HG02885 (cell line): ENCODE results near the gene NOL3.

Experiments
- ATAC-seq: cut with Tn5 transposase; IDR thresholded peaks from one replicate; pipeline ENCODE4 v1.9.1; 2021; ENCODE audit warnings: mild to moderate bottlenecking; ENCODE audit not compliant: unreplicated experiment, poor library complexity

Gene NOL3

DNA sequence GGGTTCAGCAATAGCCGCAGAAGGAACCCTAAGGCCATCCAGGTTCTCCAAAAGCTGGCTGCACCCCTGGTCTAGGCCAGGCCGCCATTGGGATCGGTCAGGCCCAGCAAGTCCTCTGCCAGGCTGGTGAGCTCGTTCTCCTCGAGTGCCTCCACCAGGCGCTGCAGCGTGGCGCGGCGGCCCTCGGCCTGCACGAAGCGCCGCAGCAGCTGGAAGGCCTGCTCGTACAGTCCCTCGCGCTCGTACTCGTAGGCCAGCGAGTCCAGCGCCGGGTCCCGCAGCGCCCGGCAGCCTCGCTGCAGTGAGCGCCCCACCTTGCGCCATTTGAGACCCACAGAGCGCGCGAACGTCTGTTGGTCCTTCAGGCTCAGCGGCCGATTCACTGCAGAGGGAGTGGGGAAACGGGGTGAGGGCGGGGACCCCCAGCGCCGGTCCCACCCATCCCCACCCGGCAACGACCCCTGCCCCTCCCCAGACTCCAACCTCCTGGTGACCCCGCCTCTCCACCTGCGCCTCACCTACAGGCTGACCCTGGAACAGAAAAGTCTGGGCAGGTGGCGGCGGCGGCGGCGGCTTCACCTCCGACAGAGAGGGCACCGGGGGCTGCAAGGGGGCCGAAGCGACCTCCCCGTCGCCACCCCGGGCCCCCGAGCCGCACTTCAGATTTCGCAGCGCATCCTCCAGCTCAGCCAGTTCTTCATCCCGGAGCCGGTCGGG is 15.6 kb upstream of the NOL3 start:
- ATAC-seq: no peak

DNA sequence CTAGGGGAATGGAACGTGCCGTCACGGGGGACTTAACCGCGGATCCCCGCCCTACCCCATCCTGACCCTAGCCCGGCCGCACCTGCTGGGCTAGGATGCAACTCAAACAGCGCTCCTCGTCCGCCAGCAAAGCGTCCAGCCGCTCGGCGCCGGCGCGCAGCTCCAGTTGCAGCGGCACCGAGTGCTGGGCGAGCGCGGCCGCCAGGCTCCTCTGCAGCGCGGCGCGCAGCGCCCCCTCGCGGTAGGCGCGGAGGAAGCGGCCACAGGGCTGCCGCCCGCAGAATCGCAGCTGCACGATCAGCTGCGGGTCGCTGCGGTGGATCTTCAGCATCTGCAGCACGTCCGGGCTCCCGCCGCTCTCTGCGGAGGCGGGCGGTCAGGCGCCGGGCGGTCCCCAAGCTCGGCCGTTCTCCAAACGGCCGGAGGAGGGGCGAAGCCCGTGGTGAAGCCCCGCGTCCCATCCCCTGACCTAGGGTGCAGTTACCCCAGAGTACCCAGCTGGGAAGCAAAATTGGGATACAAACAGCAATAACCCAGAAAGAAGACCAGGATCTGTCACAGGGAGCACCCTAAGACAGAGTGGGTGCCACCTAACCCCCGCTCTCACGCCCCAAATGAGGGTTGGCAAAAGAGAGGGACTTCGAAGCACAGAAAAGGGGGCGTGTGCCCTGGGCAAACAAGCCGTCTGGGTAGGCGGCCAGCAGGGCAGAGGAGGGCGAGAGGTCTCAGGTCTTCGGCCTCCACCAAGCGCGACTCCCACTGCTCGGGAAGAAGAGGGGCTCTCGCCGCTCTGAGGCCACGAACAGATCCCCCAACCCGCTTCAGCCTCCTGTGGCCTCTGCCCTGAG is 14.8 kb upstream of the NOL3 start:
- peak; percentile 30 for ATAC-seq

GRCh38 chr16:67156143-67156844 is 14.0 kb upstream of the NOL3 start:
- ATAC-seq: no peak

- ATAC-seq: no peak
Observed at GRCh38 chr16:67157106-67157748, 13.1 kb upstream of the NOL3 start.

DNA sequence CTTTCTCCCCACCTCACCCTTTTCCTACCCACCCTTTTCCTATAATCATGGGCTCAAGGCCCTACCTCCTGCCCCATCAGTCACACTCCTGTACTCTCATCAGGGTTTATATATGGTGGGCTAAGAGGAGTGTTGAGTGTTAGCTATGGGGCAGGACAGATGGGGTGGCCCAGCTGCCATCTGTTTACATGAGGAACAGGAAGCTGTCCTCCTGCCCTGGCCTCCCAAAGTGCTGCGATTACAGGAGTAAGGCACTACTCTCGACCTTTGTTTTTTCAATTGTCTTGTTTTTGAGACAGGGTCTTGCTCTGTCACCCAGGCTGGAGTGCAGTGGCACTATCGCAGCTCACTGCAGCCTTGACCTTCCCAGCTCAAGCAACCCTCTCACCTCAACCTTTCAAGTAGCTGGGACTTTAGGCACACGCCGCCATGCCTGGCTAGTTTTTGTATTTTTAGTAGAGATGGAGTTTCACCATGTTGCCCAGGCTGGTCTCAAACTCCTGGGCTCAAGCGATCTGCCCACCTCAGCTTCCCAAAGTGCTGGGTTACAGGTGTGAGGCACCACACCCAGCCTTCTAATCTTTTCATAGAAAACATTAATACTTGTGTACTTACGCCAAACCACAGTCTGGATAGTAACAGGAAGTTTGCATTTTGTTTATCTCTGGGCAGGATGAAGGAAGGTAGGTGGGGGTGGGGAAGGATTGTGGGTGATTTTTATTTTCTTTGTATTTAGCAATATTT is 12.3 kb upstream of the NOL3 start:
- ATAC-seq: no peak

DNA sequence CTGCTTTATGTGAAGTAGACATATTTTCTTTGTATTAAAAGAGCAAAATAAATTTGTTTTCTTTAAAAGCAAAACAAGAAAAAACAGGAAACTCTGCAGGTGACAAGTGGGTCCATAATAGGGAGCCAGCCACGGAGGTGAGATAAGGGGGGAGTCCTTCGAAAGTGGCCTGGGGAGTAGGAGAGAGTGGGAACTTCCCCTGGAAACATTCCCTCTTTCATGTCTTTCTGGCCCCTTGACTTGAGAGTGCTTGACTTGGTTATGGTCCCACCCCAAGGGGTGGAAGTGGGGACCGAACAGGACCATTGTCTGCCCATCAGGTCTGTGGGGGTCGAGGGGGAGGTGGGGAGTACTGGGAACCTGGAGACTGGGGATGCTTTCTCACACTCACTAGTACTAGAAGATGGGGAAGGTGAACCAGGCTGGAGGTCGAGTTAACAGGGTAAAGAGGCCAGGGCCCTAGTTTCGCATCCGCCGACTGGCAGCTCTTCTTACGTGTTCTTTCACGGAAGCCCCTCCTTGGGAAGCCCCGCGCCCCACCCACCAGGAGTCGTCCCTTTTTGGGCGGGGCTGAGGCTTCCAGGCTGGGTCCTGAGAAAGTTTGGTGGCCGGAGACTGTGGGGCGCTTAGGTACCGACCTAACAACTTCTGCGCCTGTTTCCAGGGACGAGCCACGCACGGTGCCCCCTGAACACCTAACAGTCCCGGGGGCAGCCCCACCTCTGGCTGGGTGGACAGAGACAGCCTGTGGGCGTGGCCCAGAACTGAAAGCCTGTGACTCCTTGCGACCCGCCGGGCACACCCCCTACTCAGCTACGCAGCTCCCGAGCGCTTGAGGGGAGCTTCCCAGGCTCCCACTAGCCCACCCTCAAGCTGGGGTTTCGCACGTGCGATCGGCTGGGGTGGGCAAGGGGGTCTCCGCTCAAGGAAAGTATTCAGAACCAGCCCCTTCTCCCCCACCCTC is 11.4 kb upstream of the NOL3 start:
- ATAC-seq: peak; percentile 35

DNA sequence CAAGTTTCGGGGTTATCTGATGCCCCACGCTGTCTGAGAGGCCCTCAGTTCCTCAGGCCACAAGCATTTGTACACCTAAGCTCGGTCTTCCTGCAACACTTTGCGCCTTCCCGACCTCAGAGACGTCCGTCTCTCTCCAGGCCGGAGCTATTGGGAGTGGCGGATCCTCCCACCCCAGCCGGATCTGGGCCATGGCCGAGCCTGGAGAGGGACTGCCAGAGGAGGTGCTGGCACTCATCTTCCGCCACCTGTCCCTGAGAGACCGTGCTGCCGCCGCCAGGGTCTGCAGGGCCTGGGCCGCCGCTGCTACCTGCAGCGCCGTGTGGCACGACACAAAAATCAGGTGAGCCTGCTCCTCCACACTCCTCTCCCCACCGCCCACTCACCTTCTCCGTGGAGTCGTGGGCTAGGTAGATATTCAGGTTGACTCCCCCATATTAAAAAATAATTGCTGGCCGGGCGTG is 8.7 kb upstream of the NOL3 start:
- no peak for ATAC-seq

DNA sequence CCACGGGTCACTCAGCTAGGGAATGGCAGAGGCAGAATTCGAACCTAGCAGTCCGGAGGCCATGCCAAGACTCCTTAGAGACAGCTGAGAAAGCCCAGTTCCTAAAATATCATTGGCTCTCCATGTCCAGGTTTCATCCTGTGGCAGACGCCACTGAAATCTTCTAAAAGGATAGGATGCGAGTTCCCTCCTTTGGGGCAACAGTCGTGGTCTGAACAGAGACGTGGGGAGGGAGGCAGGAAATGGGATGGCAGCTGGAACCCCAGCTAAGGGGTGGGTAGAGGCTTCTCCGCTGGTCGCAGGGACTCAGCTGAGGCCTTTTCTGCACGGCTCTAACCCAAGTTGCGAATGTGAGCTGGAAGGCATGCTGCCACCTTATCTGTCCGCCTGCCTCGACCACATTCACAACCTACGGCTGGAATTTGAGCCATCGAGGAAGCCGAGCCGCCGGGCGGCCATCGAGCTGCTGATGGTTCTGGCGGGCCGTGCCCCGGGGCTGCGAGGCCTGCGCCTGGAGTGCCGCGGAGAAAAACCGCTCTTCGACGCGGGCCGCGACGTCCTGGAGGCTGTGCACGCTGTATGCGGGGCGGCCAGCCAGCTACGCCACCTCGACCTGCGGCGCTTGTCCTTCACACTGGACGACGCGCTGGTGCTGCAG is 7.7 kb upstream of the NOL3 start:
- no peak for ATAC-seq

- no peak for ATAC-seq
Observed at GRCh38 chr16:67163164-67163998, 7.0 kb upstream of the NOL3 start.

- no peak for ATAC-seq
Observed at GRCh38 chr16:67163999-67164558, 6.3 kb upstream of the NOL3 start.

DNA sequence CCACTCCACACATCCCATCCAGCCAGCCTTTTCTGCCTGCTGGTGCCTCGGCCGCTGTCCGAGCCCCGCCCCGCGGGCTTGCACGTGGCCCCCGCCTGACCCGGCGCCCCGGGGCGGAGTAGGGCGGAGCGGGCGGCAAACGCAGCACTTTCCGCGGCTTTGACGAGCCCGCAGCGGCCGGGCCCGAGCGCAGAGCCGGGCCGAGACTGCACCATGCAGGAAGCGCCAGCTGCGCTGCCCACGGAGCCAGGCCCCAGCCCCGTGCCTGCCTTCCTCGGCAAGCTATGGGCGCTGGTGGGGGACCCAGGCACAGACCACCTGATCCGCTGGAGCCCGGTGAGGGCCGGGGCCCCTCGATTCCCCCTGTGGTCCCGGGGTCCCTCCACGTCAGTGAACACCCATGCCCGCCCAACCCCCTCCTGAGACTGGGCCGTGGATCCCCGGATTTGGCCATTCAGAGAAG is 5.7 kb upstream of the NOL3 start, which contains the start of gene HSF4:
Gene HSF4 (plus strand): TSS at position 147 of the 463 bp plus-strand sequence. CDS start 67 bp downstream, at position 214.
- no peak for ATAC-seq

DNA sequence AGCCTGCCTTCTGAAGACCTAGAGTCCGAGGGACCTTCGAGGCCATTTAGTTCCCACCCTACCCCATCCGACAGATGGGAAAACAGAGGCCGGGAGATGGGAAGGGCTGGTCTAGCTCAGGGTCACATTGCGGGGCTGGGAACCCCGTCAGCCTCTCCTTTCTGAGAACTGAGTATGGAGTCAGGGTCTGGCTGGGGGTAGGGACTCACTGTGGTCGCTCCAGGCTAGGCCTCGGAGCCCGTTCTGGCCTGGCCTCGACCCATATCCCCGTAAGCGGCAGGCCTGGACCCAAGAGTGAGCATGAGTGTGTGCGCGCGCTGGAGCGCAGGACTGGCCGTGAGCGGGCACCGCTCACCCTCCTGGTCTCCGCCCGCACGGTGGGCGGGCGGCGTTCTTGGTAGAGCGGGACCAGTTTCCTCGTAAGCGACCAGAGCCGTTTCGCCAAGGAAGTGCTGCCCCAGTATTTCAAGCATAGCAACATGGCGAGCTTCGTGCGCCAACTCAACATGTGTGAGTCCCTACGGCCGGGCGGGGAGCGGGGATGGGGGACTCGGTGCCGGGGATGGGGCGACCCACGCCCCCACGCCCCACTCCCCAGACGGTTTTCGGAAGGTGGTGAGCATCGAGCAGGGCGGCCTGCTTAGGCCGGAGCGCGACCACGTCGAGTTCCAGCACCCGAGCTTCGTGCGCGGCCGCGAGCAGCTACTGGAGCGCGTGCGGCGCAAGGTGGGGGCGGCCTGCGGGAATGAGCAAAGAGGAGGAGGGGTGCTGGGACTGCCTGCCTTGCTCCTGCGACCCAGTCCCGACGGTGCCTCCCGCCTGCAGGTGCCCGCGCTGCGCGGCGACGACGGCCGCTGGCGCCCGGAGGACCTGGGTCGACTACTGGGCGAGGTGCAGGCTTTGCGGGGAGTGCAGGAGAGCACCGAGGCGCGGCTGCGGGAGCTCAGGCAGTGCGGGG is 4.9 kb upstream of the NOL3 start:
- ATAC-seq: no peak

GRCh38 chr16:67166110-67166547 is 4.2 kb upstream of the NOL3 start:
- ATAC-seq: no peak

GRCh38 chr16:67166598-67167168 is 3.7 kb upstream of the NOL3 start:
- ATAC-seq: no peak

GRCh38 chr16:67167588-67167987 is 2.8 kb upstream of the NOL3 start:
- no peak for ATAC-seq
